OCI-LY1 (cell line): ENCODE measurements around the gene AK4.

Experiments
- EZH2 ChIP-seq: fragments of 200-600 bp; sonication (generic), shearing (Covaris generic); IDR thresholded peaks from 2 replicates; pipeline ENCODE4 v1.8.0; 2017; ENCODE audit warnings: borderline replicate concordance, mixed run types, mild to moderate bottlenecking, antibody characterized with exemption, low read length, moderate library complexity, mixed read lengths
- TF ChIP-seq, protein P1 (sequence below): fragments of 200-600 bp; sonication (generic), shearing (Covaris generic); IDR thresholded peaks from 2 replicates; pipeline ENCODE4 v1.5.1; 2017; ENCODE audit warnings: mild to moderate bottlenecking, antibody characterized with exemption, low read length, moderate library complexity, mixed read lengths

DNA sequence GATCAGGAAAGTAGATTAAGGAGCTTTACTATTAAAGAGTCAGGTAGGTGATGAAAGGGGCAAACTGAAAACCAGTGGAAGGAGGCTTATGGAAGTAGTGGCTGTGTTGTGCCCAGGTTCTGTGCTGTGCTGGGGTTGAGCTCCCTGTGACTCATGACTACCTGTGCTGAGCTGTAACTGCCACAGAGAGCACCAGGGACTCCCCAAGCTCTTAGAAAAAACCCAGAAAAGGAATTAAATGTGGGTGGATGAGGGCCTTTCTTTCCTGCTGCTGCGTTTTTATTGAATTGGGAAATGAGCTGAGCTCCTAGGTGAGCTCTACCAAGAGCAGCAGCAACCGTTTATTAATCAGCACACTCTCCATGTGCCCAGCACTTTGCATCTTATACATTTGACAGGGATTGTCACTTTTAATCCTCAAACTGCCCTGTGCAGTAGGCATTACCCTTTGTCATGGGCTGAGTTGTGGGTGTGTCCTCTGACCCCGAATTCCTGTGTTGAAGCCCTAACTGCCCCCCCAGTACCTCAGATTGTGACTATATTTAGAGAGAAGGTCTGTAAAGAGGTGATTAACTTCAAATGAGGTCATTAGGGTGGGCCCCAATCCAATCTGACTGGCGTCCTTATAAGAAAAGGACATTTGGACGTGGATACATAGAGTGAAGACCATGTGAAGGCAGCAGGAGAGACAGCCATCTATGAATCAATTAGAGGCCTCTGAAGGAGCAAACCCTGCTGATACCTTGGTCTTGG lies 65.4 kb downstream of the AK4 start:
- TF ChIP-seq, protein P1, sequence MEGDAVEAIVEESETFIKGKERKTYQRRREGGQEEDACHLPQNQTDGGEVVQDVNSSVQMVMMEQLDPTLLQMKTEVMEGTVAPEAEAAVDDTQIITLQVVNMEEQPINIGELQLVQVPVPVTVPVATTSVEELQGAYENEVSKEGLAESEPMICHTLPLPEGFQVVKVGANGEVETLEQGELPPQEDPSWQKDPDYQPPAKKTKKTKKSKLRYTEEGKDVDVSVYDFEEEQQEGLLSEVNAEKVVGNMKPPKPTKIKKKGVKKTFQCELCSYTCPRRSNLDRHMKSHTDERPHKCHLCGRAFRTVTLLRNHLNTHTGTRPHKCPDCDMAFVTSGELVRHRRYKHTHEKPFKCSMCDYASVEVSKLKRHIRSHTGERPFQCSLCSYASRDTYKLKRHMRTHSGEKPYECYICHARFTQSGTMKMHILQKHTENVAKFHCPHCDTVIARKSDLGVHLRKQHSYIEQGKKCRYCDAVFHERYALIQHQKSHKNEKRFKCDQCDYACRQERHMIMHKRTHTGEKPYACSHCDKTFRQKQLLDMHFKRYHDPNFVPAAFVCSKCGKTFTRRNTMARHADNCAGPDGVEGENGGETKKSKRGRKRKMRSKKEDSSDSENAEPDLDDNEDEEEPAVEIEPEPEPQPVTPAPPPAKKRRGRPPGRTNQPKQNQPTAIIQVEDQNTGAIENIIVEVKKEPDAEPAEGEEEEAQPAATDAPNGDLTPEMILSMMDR, result no peak
- no peak for TF ChIP-seq EZH2
